Measurements from ENCODE around the gene DLK2. TPM values are rescaled to one million over a fixed set of nuclear protein-coding genes. Genes with fewer than 3 reads are reported as not detected.

Gene DLK2
- total and polyA plus RNA-seq, 2 of the 13 experiments (the other 11 are each of a cell fraction or from before 2014, with no cell fraction given) = 1.2 to 3.8 TPM

DNA sequence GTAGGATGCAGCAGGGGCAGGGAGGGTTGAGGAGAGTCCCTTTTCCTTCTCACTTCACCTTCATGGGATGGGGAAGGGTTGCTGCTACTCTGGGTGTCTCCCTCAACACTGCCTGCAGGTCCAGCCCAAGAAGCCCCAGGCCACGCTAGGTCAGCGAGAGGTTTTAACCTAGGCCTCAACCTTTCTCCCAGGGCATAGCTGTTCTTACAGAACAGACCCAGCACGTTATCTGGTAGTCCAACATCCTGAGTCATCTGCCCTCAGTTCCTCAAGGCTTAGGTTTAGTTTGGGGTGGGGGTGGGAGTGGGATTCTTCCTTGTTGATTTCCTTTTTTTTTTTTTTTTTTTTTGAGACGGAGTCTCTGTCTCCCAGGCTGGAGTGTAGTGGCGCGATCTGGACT is 39.0 kb upstream of the DLK2 start (continued):
- TF ChIP-seq, protein P1, sequence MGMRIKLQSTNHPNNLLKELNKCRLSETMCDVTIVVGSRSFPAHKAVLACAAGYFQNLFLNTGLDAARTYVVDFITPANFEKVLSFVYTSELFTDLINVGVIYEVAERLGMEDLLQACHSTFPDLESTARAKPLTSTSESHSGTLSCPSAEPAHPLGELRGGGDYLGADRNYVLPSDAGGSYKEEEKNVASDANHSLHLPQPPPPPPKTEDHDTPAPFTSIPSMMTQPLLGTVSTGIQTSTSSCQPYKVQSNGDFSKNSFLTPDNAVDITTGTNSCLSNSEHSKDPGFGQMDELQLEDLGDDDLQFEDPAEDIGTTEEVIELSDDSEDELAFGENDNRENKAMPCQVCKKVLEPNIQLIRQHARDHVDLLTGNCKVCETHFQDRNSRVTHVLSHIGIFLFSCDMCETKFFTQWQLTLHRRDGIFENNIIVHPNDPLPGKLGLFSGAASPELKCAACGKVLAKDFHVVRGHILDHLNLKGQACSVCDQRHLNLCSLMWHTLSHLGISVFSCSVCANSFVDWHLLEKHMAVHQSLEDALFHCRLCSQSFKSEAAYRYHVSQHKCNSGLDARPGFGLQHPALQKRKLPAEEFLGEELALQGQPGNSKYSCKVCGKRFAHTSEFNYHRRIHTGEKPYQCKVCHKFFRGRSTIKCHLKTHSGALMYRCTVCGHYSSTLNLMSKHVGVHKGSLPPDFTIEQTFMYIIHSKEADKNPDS (CRISPR knock-in tag; IDR thresholded peaks at IDR 0.05) = no peak
- TF ChIP-seq, protein P2, sequence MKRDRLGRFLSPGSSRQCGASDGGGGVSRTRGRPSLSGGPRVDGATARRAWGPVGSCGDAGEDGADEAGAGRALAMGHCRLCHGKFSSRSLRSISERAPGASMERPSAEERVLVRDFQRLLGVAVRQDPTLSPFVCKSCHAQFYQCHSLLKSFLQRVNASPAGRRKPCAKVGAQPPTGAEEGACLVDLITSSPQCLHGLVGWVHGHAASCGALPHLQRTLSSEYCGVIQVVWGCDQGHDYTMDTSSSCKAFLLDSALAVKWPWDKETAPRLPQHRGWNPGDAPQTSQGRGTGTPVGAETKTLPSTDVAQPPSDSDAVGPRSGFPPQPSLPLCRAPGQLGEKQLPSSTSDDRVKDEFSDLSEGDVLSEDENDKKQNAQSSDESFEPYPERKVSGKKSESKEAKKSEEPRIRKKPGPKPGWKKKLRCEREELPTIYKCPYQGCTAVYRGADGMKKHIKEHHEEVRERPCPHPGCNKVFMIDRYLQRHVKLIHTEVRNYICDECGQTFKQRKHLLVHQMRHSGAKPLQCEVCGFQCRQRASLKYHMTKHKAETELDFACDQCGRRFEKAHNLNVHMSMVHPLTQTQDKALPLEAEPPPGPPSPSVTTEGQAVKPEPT (CRISPR knock-in tag; IDR thresholded peaks at IDR 0.05; ENCODE audit: low read depth) = no peak
- 0 out of 2 replicates have a peak, but pooled peaks have one; percentile 3 for TF ChIP-seq KMT2B (CRISPR knock-in tag; IDR thresholded peaks at IDR 0.05)
- no peak for TF ChIP-seq ZNF572 (CRISPR knock-in tag; IDR thresholded peaks at IDR 0.05)
- no peak for TF ChIP-seq EZH2 (conservative IDR thresholded peaks at IDR 0.05; ENCODE audit: low read depth, low read length)
- TF ChIP-seq ZNF567 (CRISPR knock-in tag; IDR thresholded peaks at IDR 0.05; ENCODE audit: borderline replicate concordance) = no peak
- TF ChIP-seq, protein P3, sequence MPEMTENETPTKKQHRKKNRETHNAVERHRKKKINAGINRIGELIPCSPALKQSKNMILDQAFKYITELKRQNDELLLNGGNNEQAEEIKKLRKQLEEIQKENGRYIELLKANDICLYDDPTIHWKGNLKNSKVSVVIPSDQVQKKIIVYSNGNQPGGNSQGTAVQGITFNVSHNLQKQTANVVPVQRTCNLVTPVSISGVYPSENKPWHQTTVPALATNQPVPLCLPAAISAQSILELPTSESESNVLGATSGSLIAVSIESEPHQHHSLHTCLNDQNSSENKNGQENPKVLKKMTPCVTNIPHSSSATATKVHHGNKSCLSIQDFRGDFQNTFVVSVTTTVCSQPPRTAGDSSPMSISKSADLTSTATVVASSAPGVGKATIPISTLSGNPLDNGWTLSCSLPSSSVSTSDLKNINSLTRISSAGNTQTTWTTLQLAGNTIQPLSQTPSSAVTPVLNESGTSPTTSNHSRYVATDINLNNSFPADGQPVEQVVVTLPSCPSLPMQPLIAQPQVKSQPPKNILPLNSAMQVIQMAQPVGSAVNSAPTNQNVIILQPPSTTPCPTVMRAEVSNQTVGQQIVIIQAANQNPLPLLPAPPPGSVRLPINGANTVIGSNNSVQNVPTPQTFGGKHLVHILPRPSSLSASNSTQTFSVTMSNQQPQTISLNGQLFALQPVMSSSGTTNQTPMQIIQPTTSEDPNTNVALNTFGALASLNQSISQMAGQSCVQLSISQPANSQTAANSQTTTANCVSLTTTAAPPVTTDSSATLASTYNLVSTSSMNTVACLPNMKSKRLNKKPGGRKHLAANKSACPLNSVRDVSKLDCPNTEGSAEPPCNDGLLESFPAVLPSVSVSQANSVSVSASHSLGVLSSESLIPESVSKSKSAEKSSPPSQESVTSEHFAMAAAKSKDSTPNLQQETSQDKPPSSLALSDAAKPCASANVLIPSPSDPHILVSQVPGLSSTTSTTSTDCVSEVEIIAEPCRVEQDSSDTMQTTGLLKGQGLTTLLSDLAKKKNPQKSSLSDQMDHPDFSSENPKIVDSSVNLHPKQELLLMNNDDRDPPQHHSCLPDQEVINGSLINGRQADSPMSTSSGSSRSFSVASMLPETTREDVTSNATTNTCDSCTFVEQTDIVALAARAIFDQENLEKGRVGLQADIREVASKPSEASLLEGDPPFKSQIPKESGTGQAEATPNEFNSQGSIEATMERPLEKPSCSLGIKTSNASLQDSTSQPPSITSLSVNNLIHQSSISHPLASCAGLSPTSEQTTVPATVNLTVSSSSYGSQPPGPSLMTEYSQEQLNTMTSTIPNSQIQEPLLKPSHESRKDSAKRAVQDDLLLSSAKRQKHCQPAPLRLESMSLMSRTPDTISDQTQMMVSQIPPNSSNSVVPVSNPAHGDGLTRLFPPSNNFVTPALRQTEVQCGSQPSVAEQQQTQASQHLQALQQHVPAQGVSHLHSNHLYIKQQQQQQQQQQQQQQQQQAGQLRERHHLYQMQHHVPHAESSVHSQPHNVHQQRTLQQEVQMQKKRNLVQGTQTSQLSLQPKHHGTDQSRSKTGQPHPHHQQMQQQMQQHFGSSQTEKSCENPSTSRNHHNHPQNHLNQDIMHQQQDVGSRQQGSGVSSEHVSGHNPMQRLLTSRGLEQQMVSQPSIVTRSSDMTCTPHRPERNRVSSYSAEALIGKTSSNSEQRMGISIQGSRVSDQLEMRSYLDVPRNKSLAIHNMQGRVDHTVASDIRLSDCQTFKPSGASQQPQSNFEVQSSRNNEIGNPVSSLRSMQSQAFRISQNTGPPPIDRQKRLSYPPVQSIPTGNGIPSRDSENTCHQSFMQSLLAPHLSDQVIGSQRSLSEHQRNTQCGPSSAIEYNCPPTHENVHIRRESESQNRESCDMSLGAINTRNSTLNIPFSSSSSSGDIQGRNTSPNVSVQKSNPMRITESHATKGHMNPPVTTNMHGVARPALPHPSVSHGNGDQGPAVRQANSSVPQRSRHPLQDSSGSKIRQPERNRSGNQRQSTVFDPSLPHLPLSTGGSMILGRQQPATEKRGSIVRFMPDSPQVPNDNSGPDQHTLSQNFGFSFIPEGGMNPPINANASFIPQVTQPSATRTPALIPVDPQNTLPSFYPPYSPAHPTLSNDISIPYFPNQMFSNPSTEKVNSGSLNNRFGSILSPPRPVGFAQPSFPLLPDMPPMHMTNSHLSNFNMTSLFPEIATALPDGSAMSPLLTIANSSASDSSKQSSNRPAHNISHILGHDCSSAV (CRISPR knock-in tag; IDR thresholded peaks at IDR 0.05; ENCODE audit: borderline replicate concordance) = no peak
- TF ChIP-seq ZNF709 (CRISPR knock-in tag; IDR thresholded peaks at IDR 0.05) = no peak
- TF ChIP-seq PAWR (CRISPR knock-in tag; IDR thresholded peaks at IDR 0.05; ENCODE audit: borderline replicate concordance) = no peak
- TF ChIP-seq, protein P4, sequence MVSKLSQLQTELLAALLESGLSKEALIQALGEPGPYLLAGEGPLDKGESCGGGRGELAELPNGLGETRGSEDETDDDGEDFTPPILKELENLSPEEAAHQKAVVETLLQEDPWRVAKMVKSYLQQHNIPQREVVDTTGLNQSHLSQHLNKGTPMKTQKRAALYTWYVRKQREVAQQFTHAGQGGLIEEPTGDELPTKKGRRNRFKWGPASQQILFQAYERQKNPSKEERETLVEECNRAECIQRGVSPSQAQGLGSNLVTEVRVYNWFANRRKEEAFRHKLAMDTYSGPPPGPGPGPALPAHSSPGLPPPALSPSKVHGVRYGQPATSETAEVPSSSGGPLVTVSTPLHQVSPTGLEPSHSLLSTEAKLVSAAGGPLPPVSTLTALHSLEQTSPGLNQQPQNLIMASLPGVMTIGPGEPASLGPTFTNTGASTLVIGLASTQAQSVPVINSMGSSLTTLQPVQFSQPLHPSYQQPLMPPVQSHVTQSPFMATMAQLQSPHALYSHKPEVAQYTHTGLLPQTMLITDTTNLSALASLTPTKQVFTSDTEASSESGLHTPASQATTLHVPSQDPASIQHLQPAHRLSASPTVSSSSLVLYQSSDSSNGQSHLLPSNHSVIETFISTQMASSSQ (IDR thresholded peaks at IDR 0.05; ENCODE audit: low read depth) = no peak
- TF ChIP-seq, protein P4 (CRISPR knock-in tag; IDR thresholded peaks at IDR 0.05; ENCODE audit: borderline replicate concordance) = no peak
- no peak for TF ChIP-seq RORA (CRISPR knock-in tag; IDR thresholded peaks at IDR 0.05)
